HepG2 (cell line): ENCODE measurements around the gene MORN1. TPM values are rescaled to one million over a fixed set of nuclear protein-coding genes. Genes with fewer than 3 reads are reported as not detected.
A peak's percentile ranks its signal among the peaks of the same experiment; 100 is the strongest.

Source experiments
- ATAC-seq: fragments of 200-7000 bp; cut with Tn5 transposase; 3 replicates; pipeline ENCODE4 v1.9.1; 2020; ENCODE audit warnings: mild to moderate bottlenecking, moderate library complexity
- BruUV-seq: library from RNA; stranded (reverse); fragments of 400-500 nt; replicated peaks from 2 replicates; lab custom pipeline; 2021; lab: Mats Ljungman, UMichigan
- CTCF ChIA-PET: fragments of 300-600 bp; formaldehyde crosslinking; extraction: SDS; loops from one replicate; lab custom pipeline; 2021; ENCODE audit warnings: low total read pairs, inconsistent platforms, low intra/inter-chr PET ratio; lab: Yijun Ruan, JAX
- POLR2A ChIA-PET: fragments of 350-600 bp; sonication (Branson Sonifier 250); formaldehyde crosslinking; loops from one replicate; lab custom pipeline; 2020; ENCODE audit warnings: antibody characterized with exemption, inconsistent platforms; lab: Yijun Ruan, JAX
- DNase-seq: peaks from one replicate; pipeline ENCODE4 v3.0.0-alpha.2; 2015; ENCODE audit warnings: low spot score
- FAIRE-seq: peaks from 3 replicates; lab custom pipeline; 2011; peaks lifted over from hg19 to GRCh38; lab: Jason Lieb, UNC
- H2AFZ ChIP-seq: one replicate; pipeline ENCODE4 v1.6.1; 2011; ENCODE audit warnings: low read length, inconsistent platforms
- H3K27ac ChIP-seq: fragments of 300-600 bp; 3 replicates; pipeline ENCODE4 v1.8.0; 2011; ENCODE audit warnings: mixed run types, mild to moderate bottlenecking, mixed read lengths, low read length, inconsistent platforms; ENCODE audit not compliant: insufficient read depth; ENCODE audit errors: extremely low read length
- H3K27me3 ChIP-seq, 2 experiments: fragments of 200-600 bp in 1 of 2; 2 replicates in 1 of 2; 3 replicates in 1 of 2; pipeline versions ENCODE4 v1.6.0 to v1.8.0; 2011; ENCODE audit warnings: low read length in 2 of 2, mild to moderate bottlenecking in 2 of 2, moderate library complexity in 2 of 2, inconsistent platforms in 1 of 2; ENCODE audit not compliant: insufficient read depth in 2 of 2, control insufficient read depth in 1 of 2
- H3K36me3 ChIP-seq, 2 experiments: fragments of 200-600 bp in 1 of 2; replicated peaks in 1 of 2; 2 replicates in 1 of 2; 3 replicates in 1 of 2; pipeline versions ENCODE4 v1.5.1 to v1.8.0; 2011; ENCODE audit warnings: low read length in 2 of 2, inconsistent platforms in 1 of 2; ENCODE audit not compliant: insufficient read depth in 2 of 2, control insufficient read depth in 1 of 2
- H3K4me1 ChIP-seq: 2 replicates; pipeline ENCODE4 v1.5.1; 2012; ENCODE audit warnings: low read length, inconsistent platforms; ENCODE audit not compliant: insufficient read depth
- H3K4me2 ChIP-seq: 2 replicates; pipeline ENCODE4 v1.6.0; 2011; ENCODE audit warnings: low read depth, low read length, inconsistent platforms
- H3K4me3 ChIP-seq, 3 experiments: fragments of 200-600 bp in 1 of 3; sonication (generic), shearing (Covaris generic) in 1 of 3; replicated peaks in 1 of 3; 2 replicates each; pipeline ENCODE4 v1.5.1; 2011 to 2016; ENCODE audit warnings: low read length in 3 of 3, inconsistent platforms in 2 of 3, low read depth in 2 of 3, mild to moderate bottlenecking in 2 of 3, control low read depth in 1 of 3, mixed read lengths in 1 of 3; ENCODE audit not compliant: insufficient read depth in 1 of 3
- H3K79me2 ChIP-seq: one replicate; pipeline ENCODE4 v1.6.1; 2011; ENCODE audit warnings: low read length, inconsistent platforms; ENCODE audit not compliant: insufficient read depth
- H3K9ac ChIP-seq: 2 replicates; pipeline ENCODE4 v1.6.0; 2011; ENCODE audit warnings: mild to moderate bottlenecking, low read depth, low read length, inconsistent platforms; ENCODE audit not compliant: insufficient read depth
- H3K9me3 ChIP-seq: 2 replicates; pipeline ENCODE4 v1.5.1; 2012; ENCODE audit warnings: mild to moderate bottlenecking, low read length
- H4K20me1 ChIP-seq: 2 replicates; pipeline ENCODE4 v1.6.0; 2011; ENCODE audit warnings: inconsistent platforms, mild to moderate bottlenecking, low read length, moderate library complexity; ENCODE audit not compliant: insufficient read depth
- CTCF ChIP-seq: sonication (generic); formaldehyde crosslinking; IDR thresholded peaks from 2 replicates; pipeline ENCODE4 v1.5.0; 2020; ENCODE audit warnings: mild to moderate bottlenecking, missing genetic modification reagents, moderate library complexity
- HNRNPL ChIP-seq: fragments of 200-400 bp; formaldehyde crosslinking; IDR thresholded peaks from 2 replicates; pipeline ENCODE4 v1.6.1; 2017; ENCODE audit warnings: mild to moderate bottlenecking, low read depth, low read length
- SATB2 ChIP-seq: sonication (generic); formaldehyde crosslinking; IDR thresholded peaks from 2 replicates; pipeline ENCODE4 v1.5.0; 2020; ENCODE audit warnings: missing genetic modification reagents
- STAG1 ChIP-seq: sonication (generic); formaldehyde crosslinking; IDR thresholded peaks from 2 replicates; pipeline ENCODE4 v1.4.0; 2020; ENCODE audit warnings: missing genetic modification reagents
- ZBTB38 ChIP-seq: sonication (generic); formaldehyde crosslinking; IDR thresholded peaks from 2 replicates; pipeline ENCODE4 v1.5.1; 2020; ENCODE audit warnings: mild to moderate bottlenecking, missing genetic modification reagents
- ZNF615 ChIP-seq: sonication (generic); formaldehyde crosslinking; IDR thresholded peaks from 2 replicates; pipeline ENCODE4 v1.5.0; 2020; ENCODE audit warnings: mild to moderate bottlenecking, missing genetic modification reagents, borderline replicate concordance
- whole genome bisulfite sequencing: methylation state at CpG from one replicate; pipeline ENCODE4 v1.1.6; 2017; ENCODE audit warnings: low lambda C conversion rate; 5-methylcytosine and 5-hydroxymethylcytosine counted together
- in situ Hi-C: cut with HindIII; loops from 2 replicates; pipeline ENCODE4 v1.10.0; 2017; ENCODE audit warnings: low pct_unique_long_range_greater_than_20kb; ENCODE audit not compliant: extremely low pct_ligation_motif_present
- intact Hi-C: fragments of 100-400 bp; cut with micrococcal nuclease; formaldehyde crosslinking; loops from one replicate; pipeline ENCODE4 v1.10.0; 2022; ENCODE audit not compliant: unreplicated experiment
- polyA plus RNA-seq, 8 experiments: library from polyadenylated mRNA; depleted of rRNA in 3 of 8; stranded (reverse) in 7 of 8; unstranded in 1 of 8; fragments of >200 nt; fragmentation: Illumina TruSeq in 4 of 8; extraction: Trizol in 4 of 8; gene quantifications; 2 replicates each; pipeline versions ENCODE4 v1.2.1 to v1.2.3, GENCODE V29; 2011 to 2016; ENCODE audit warnings: low read depth in 4 of 8, missing spikeins in 1 of 8, mixed read lengths in 1 of 8; ENCODE audit not compliant: insufficient read depth in 1 of 8
- total RNA-seq, 5 experiments: library from RNA; depleted of rRNA; stranded (reverse); fragments of >200 nt; fragmentation: Illumina TruSeq; extraction: Trizol; gene quantifications; 2 replicates each; pipeline ENCODE4 v1.2.3, GENCODE V29; 2016; ENCODE audit warnings: low read depth in 1 of 5

The MORN1 gene
- total and polyA plus RNA-seq, 2 of the 13 experiments (the other 11 are each of a cell fraction or from before 2014, with no cell fraction given) = 3.1 to 6.5 TPM

- ChIA-PET POLR2A (no interaction called here), CTCF (no interaction called here)
- 0 out of 2 replicates have a peak, but pooled peaks have one; percentile 14 for TF ChIP-seq ZBTB38
- TF ChIP-seq SATB2 (CRISPR knock-in tag) = no peak
- TF ChIP-seq STAG1 (CRISPR knock-in tag) = 0 out of 2 replicates have a peak, but pooled peaks have one; percentile 3
- no peak for TF ChIP-seq ZNF615 (CRISPR knock-in tag)
- TF ChIP-seq HNRNPL = 0 out of 2 replicates have a peak, but pooled peaks have one; percentile 36
- 0 out of 2 replicates have a peak, but pooled peaks have one; percentile 14 for TF ChIP-seq CTCF (CRISPR knock-in tag)
- H3K9me3 ChIP-seq = no peaks in the 10 kb centered on the region
- no peak overlapping the region for H3K27ac ChIP-seq
- no TSS peak for BruUV-seq
- peaks cover 32% of the 10 kb centered on the region for H3K4me1 ChIP-seq
- H4K20me1 ChIP-seq = no peaks in the 10 kb centered on the region
- in situ Hi-C loops (no loop called here), intact Hi-C loops (no loop called here)
- no peaks in the 10 kb centered on the region for H3K79me2 ChIP-seq
- DNase-seq = no peak
- no peak for ATAC-seq
- H3K9ac ChIP-seq = no peak overlapping the region
- H3K27me3 ChIP-seq = peaks cover 16 to 95% of the 10 kb centered on the region in 2 experiments
- no peak for FAIRE-seq
- H3K4me3 ChIP-seq = no peak overlapping the region
- no CpG with 5 or more reads among the region's 21 CpGs for whole genome bisulfite sequencing
- no peak overlapping the region for H2AFZ ChIP-seq
- no peaks in the 10 kb centered on the region for H3K36me3 ChIP-seq
- no peak overlapping the region for H3K4me2 ChIP-seq
Measured at GRCh38 chr1:2326524-2326923, 64.8 kb downstream of the MORN1 start.
